ENCODE results near the gene RUBCNL.

Gene RUBCNL

GRCh38 chr13:46304546-46304945 is 82.5 kb downstream of the RUBCNL start:
- DNase-seq (ENCODE audit: low spot score) = no peak

- no peak for DNase-seq (ENCODE audit: low spot score)
Measured at GRCh38 chr13:46303742-46304385, 83.2 kb downstream of the RUBCNL start.

GRCh38 chr13:46297361-46297811 is 89.7 kb downstream of the RUBCNL start:
- no peak for DNase-seq (ENCODE audit: low spot score)

GRCh38 chr13:46296921-46297320 is 90.1 kb downstream of the RUBCNL start:
- DNase-seq (ENCODE audit: low spot score) = no peak

- DNase-seq (ENCODE audit: low spot score) = no peak
Measured at GRCh38 chr13:46296115-46296822, 90.8 kb downstream of the RUBCNL start.

- no peak for DNase-seq (ENCODE audit: low spot score)
Measured at GRCh38 chr13:46295491-46296114, 91.4 kb downstream of the RUBCNL start.

- DNase-seq (ENCODE audit: low spot score) = no peak
Measured at GRCh38 chr13:46293436-46293835, 93.6 kb downstream of the RUBCNL start.

Measured in left forelimb (tissue), 1 donor.